Activated naive CD4-positive, alpha-beta T cell treated with anti-CD3 and anti-CD28 coated beads, Interleukin-2, amount 50 U/mL, for 24 hours (primary cell): ENCODE measurements around the gene SYTL3.
"Not testable (repeated sequence)": the region's sequence is repeated elsewhere in the genome, so short reads cannot be mapped to it uniquely, and the experiment has no call there.

Source experiments
- H3K27ac Mint-ChIP-seq: one replicate; pipeline ENCODE4 v1.8.0; 2021; ENCODE audit warnings: mild to moderate bottlenecking, mixed read lengths
- H3K27me3 Mint-ChIP-seq: one replicate; pipeline ENCODE4 v1.8.0; 2021; ENCODE audit warnings: mixed read lengths
- H3K36me3 Mint-ChIP-seq: one replicate; pipeline ENCODE4 v1.8.0; 2021; ENCODE audit warnings: mixed read lengths
- H3K4me1 Mint-ChIP-seq: one replicate; pipeline ENCODE4 v1.8.0; 2021; ENCODE audit warnings: mixed read lengths
- H3K4me3 Mint-ChIP-seq: one replicate; pipeline ENCODE4 v1.8.0; 2021; ENCODE audit warnings: mild to moderate bottlenecking, mixed read lengths
- H3K9me3 Mint-ChIP-seq: one replicate; pipeline ENCODE4 v1.8.0; 2021; ENCODE audit warnings: mixed read lengths

The SYTL3 gene

GRCh38 chr6:158686311-158686710, 36.5 kb downstream of the SYTL3 start:
- Mint-ChIP-seq H3K4me3 (peak overlapping the region; percentile 24), H3K27me3 (no peaks in the 10 kb centered on the region), H3K36me3 (peaks cover 9% of the 10 kb centered on the region), H3K27ac (peak overlapping the region; percentile 65), H3K4me1 (peaks cover 70% of the 10 kb centered on the region), H3K9me3 (no peaks in the 10 kb centered on the region)

- peak overlapping the region; percentile 24 for H3K4me3 Mint-ChIP-seq
These were observed 37.0 kb downstream of the SYTL3 start for GRCh38 chr6:158686791-158687381.

DNA sequence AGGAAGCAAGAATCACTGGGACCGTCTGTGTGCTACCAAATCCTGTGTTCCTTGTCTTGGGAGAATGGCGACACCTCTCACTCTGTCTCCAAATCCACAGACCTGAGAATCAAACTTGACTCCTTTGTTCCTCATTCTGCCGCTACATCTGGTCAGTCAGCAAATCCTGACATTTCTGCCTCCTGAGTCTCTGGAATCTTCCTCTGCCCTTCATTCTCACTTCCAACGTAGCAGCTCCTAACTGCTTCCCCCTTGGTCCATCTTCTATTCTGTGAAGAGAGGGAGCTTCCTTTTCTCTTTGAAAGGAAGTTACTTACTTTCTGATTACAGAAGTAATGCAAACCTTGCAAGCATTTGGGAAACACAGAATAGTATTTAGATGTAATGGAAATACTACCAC, 37.7 kb downstream of the SYTL3 start:
- Mint-ChIP-seq H3K27me3 (no peaks in the 10 kb centered on the region), H3K27ac (peak overlapping the region; percentile 75), H3K4me1 (peaks cover 69% of the 10 kb centered on the region), H3K4me3 (peak overlapping the region; percentile 41), H3K9me3 (no peaks in the 10 kb centered on the region), H3K36me3 (peaks cover 7% of the 10 kb centered on the region)

More at GRCh38 chr6:158686791-158687381, 37.0 kb downstream of the SYTL3 start:
- Mint-ChIP-seq H3K27ac (peak overlapping the region; percentile 75), H3K36me3 (peaks cover 7% of the 10 kb centered on the region), H3K4me1 (peaks cover 69% of the 10 kb centered on the region), H3K9me3 (no peaks in the 10 kb centered on the region), H3K27me3 (no peaks in the 10 kb centered on the region)

DNA sequence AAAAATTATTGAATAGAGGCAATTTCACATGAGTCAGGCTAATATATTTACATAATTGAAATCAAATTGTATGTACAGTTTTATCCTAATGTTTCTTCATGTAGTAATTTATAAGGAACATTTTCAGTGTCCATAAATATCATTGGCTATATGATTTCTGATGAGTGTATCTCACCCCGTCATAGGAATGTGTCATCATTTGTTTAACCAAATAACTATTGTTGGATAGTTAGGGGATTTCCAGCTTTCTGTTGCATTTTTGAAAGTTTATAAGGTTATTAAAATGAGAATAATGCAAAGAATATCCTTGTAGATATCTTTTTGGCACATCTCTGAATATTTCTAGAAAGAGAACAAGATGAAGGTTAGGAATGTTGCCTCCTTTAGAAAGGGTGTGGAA, 39.0 kb downstream of the SYTL3 start:
- Mint-ChIP-seq H3K4me1 (peaks cover 64% of the 10 kb centered on the region), H3K27ac (no peak overlapping the region), H3K36me3 (no peaks in the 10 kb centered on the region), H3K9me3 (no peaks in the 10 kb centered on the region), H3K4me3 (no peak overlapping the region), H3K27me3 (no peaks in the 10 kb centered on the region)

DNA sequence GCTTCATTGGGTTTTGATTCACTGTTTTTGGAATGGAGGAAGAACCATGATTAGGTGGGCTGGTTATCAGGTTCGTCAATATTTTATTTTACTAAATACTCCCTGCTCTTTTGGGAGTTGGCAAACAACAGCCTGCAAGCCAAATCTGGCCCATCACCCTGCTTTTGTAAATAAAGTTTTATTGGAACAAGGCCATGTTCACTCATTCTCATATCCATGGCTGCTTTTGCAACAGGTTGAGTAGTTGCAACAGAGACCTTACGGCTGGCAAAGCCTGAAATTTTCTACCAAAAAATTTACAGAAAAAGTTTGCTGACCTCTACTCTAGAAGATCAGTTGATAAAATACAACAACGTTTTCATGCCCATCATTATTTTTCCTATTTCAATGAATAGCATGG, 45.1 kb downstream of the SYTL3 start:
- no peak overlapping the region for H3K4me3 Mint-ChIP-seq
- H3K36me3 Mint-ChIP-seq, result peaks cover 4% of the 10 kb centered on the region
- no peaks in the 10 kb centered on the region for H3K9me3 Mint-ChIP-seq
- no peaks in the 10 kb centered on the region for H3K27me3 Mint-ChIP-seq
- no peak overlapping the region for H3K27ac Mint-ChIP-seq
- peaks cover 9% of the 10 kb centered on the region for H3K4me1 Mint-ChIP-seq

DNA sequence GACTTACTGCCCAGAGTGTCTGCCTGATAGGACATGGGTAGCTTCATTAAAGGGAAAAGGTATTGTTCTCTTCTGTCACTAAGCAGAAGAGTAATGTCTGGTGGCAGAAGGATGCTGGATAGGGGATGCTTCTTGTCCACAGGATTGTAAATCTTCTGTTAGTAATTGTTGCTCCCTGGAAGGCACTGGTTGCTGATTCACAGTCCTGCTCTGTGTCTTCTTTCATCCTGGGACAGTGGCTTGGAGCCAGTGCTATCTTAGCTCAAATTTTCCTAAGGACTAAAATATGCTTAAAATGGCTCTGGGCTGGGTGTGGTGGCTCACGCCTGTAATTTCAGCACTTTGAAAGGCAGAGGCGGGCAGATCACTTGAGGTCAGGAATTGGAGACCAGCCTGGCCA, 48.0 kb downstream of the SYTL3 start:
- no peaks in the 10 kb centered on the region for H3K4me1 Mint-ChIP-seq
- H3K9me3 Mint-ChIP-seq, result no peaks in the 10 kb centered on the region
- no peaks in the 10 kb centered on the region for H3K27me3 Mint-ChIP-seq
- no peak overlapping the region for H3K27ac Mint-ChIP-seq
- H3K4me3 Mint-ChIP-seq, result no peak overlapping the region
- H3K36me3 Mint-ChIP-seq, result peaks cover 4% of the 10 kb centered on the region

GRCh38 chr6:158698931-158699330, 49.1 kb downstream of the SYTL3 start:
- peaks cover 4% of the 10 kb centered on the region for H3K36me3 Mint-ChIP-seq

GRCh38 chr6:158701268-158701667, 51.4 kb downstream of the SYTL3 start:
- H3K36me3 Mint-ChIP-seq, H3K4me3 Mint-ChIP-seq, H3K27ac Mint-ChIP-seq, H3K27me3 Mint-ChIP-seq, H3K4me1 Mint-ChIP-seq, H3K9me3 Mint-ChIP-seq: not testable (repeated sequence)

More at GRCh38 chr6:158698931-158699330, 49.1 kb downstream of the SYTL3 start:
- Mint-ChIP-seq H3K9me3 (no peaks in the 10 kb centered on the region), H3K27ac (no peak overlapping the region), H3K27me3 (no peaks in the 10 kb centered on the region), H3K4me1 (no peaks in the 10 kb centered on the region), H3K4me3 (no peak overlapping the region)

DNA sequence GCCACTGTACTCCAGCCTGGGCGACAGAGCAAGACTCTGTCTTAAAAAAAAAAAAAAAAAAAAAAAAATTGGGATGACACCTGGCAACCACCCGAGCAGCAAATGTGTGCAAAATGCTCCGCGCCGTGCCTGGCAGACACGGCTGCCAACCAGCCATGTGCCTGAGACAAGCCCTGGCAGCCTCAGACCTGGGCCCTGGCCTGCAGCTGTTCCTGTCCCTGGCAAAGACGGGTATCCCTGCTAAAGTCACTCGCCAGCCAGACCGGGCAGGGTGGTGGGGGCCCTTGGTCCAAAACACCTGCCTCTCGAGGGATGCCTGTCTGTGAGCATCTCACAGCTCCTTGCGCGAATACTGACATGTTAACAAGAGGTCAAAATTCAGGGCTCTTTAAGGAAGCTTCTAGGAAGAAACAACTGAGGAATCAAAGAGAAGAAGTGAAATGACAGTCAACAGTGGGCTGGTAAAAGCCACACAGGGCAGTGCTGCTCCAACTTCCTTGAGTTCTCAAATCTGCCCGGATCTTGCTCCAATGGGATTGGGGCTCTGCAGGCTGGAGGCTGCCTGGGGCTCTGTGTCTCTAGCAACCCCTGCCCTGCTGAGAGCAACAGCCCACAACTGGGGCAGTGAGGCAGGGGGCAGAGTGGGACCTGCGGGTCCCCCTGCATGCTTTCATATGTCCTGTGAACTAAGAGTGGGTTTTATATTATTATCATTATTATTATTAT, 53.4 kb downstream of the SYTL3 start:
- H3K36me3 Mint-ChIP-seq, result peaks cover 2% of the 10 kb centered on the region
- H3K27ac Mint-ChIP-seq, result no peak overlapping the region
- no peak overlapping the region for H3K4me3 Mint-ChIP-seq
- no peaks in the 10 kb centered on the region for H3K27me3 Mint-ChIP-seq
- peaks cover 5% of the 10 kb centered on the region for H3K4me1 Mint-ChIP-seq
- H3K9me3 Mint-ChIP-seq, result no peaks in the 10 kb centered on the region

DNA sequence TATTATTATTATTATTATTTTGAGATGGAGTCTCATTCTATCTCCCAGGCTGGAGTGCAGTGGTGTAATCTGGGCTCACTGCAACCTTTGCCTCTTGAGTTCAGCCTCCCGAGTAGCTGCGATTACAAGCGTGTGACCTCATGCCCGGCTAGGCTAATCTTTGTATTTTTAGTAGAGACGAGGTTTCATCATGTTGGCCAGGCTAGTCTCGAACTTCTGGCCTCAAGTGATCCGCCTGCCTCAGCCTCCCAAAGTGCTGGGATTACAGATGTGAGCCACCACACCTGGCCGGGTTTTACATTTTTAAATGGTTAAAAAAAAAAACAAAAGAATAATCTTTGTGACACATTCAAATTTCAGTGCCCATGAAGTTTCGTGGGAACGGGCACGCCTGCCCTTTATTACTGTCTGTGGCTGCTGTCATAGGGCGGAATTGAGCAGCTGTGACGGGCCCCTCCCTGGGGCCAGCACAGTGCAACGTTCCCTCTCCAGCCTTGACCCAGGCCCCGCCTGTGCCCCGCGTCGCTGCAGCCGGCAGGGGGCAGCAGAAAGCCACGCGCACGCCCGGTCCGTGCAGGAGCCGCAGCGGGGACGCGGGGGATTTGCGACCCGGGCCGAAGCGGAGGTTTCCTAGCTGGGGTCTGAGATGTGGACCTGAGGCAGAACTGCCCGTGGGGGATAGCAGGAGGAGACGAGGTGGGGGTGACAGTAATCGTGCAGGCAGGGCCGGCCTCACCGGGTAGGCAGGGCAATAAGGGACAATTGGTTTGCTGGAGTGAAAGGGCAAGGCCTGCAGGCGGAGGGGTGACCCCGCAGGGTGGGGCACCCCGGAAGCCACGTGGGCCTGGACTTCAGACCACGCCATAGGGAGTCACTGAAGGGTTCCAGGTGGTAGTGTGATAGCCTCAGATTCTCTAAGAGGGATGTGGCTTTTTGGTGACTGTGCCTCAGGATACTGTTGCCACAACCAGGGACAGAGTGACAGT, 54.3 kb downstream of the SYTL3 start:
- no peak overlapping the region for H3K27ac Mint-ChIP-seq

GRCh38 chr6:158705386-158706126, 55.7 kb downstream of the SYTL3 start:
- Mint-ChIP-seq H3K4me3 (no peak overlapping the region), H3K36me3 (peaks cover 11% of the 10 kb centered on the region), H3K27ac (no peak overlapping the region), H3K4me1 (peaks cover 5% of the 10 kb centered on the region), H3K9me3 (no peaks in the 10 kb centered on the region), H3K27me3 (no peaks in the 10 kb centered on the region)

More for the DNA sequence above, 54.3 kb downstream of the SYTL3 start:
- no peaks in the 10 kb centered on the region for H3K9me3 Mint-ChIP-seq
- peak overlapping the region; percentile 85 for H3K4me3 Mint-ChIP-seq
- H3K36me3 Mint-ChIP-seq, result peaks cover 5% of the 10 kb centered on the region
- peaks cover 5% of the 10 kb centered on the region for H3K4me1 Mint-ChIP-seq
- H3K27me3 Mint-ChIP-seq, result no peaks in the 10 kb centered on the region

DNA sequence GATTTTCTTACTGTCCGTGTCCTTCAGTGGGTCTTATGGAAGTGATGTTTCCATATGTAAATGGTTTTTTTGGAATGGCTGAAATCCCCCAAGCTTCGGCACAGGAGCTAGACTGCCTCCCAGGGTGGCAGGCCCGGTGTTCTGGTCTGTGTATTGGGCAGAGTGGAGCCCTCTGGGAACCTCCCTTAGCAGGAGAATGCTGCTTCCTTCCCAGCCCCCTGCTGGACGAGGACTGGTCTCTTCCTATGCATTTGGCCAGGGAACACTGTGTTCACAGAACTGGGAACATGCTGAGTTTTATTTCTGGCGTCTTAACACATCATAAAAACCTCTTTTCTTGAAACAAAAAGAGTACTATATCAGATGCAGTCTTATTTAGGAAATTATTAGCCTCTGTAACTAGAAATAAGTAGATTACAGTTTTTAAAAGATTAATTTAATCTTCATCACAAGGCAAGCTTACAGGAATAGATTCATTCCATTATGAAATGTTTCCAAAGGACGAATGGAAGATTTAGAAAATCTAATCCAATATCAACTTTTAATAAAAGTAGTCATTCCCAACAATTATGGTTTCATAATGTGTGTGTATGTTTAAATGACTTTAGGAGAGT, 56.6 kb downstream of the SYTL3 start:
- H3K27me3 Mint-ChIP-seq, result no peaks in the 10 kb centered on the region
- H3K4me1 Mint-ChIP-seq, result peaks cover 5% of the 10 kb centered on the region
- H3K36me3 Mint-ChIP-seq, result peaks cover 14% of the 10 kb centered on the region
- H3K9me3 Mint-ChIP-seq, result no peaks in the 10 kb centered on the region
- no peak overlapping the region for H3K27ac Mint-ChIP-seq
- H3K4me3 Mint-ChIP-seq, result no peak overlapping the region

DNA sequence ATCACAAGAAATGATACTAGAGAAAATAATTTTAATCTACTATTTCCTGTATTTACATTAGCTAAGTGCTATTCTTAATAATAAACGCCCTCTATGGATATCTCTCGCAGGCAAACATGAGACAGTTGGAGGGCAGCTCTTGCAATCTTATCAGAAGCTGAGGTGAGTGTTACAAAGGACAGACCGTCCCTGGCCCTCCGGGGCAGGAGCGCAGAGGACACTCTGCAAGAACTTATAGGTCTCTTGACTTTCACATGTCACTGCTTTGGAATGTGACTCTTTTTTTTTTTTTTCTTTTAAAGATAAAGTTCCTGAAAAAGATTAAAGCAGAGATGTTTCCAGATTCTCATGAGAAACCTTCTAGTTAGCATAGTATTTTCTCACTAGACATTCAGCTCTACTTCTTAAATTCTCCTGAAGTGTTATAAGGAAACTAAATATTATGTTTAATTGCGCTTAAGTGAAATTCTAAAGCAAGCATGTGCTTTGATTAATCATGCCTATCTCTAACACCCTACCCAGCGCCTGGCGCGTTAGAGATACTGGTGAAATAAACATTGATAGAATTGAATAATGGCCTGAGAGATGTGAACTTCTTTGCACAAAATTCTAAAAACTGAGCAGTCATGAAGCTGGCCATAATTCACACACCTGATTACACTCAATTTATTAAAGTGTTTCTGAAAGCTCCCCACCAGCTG, 57.4 kb downstream of the SYTL3 start:
- Mint-ChIP-seq H3K4me1 (peaks cover 5% of the 10 kb centered on the region), H3K27me3 (no peaks in the 10 kb centered on the region), H3K4me3 (no peak overlapping the region), H3K27ac (no peak overlapping the region), H3K9me3 (no peaks in the 10 kb centered on the region), H3K36me3 (peaks cover 16% of the 10 kb centered on the region)

GRCh38 chr6:158707821-158708195, 58.0 kb downstream of the SYTL3 start:
- Mint-ChIP-seq H3K4me3 (no peak overlapping the region), H3K27me3 (no peaks in the 10 kb centered on the region), H3K27ac (no peak overlapping the region), H3K36me3 (peaks cover 16% of the 10 kb centered on the region), H3K9me3 (no peaks in the 10 kb centered on the region), H3K4me1 (peaks cover 5% of the 10 kb centered on the region)
